GM10266 (cell line): Measurements from ENCODE around the gene TLDC2.

Experiments
- DNase-seq: peaks from one replicate; pipeline ENCODE4 v3.0.0; 2012; ENCODE audit errors: extremely low spot score
- CTCF ChIP-seq: IDR thresholded peaks from 2 replicates; pipeline ENCODE4 v1.5.1; 2012; ENCODE audit warnings: mild to moderate bottlenecking, low read depth; ENCODE audit not compliant: control insufficient read depth, insufficient read depth; ENCODE audit errors: missing control alignments

The TLDC2 gene

GRCh38 chr20:36886859-36887751 lies 11.2 kb downstream of the TLDC2 start:
- DNase-seq, result peak; percentile 86
- peak; percentile 94 for TF ChIP-seq CTCF

- no peak for DNase-seq
- TF ChIP-seq CTCF, result no peak
Observed at GRCh38 chr20:36887752-36888090, 11.8 kb downstream of the TLDC2 start.

- no peak for TF ChIP-seq CTCF
- no peak for DNase-seq
Observed at GRCh38 chr20:36888880-36889516, 13.1 kb downstream of the TLDC2 start.

GRCh38 chr20:36890586-36890985 lies 14.6 kb downstream of the TLDC2 start:
- no peak for TF ChIP-seq CTCF
- no peak for DNase-seq

GRCh38 chr20:36891211-36891610 lies 15.3 kb downstream of the TLDC2 start:
- DNase-seq, result no peak
- TF ChIP-seq CTCF, result no peak

GRCh38 chr20:36893801-36894200 lies 17.9 kb downstream of the TLDC2 start:
- TF ChIP-seq CTCF, result no peak
- DNase-seq, result no peak

- no peak for TF ChIP-seq CTCF
- no peak for DNase-seq
Observed at GRCh38 chr20:36895036-36895435, 19.1 kb downstream of the TLDC2 start.
